ENCODE measurements around the gene CYSTM1. TPM values are rescaled to one million over a fixed set of nuclear protein-coding genes. Genes with fewer than 3 reads are reported as not detected.

Gene CYSTM1, protein sequence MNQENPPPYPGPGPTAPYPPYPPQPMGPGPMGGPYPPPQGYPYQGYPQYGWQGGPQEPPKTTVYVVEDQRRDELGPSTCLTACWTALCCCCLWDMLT
- 1 to 10 TPM; 5.0 to 6.3 TPM for total RNA-seq
- polyA plus RNA-seq: 10 to 100 TPM; 12.8 to 21.1 TPM

GRCh38 chr5:140174465-140175366, at the start of gene CYSTM1:
Gene CYSTM1 (plus strand): TSS chr5:140175188. CDS start chr5:140194466, 19,278 bp downstream.
- DNase-seq: peak; percentile 94 to 98 (median 97)
- Histone ChIP-seq H3K4me3 (ENCODE audit: low read length in 2 of 2) (peak within 1 kb of the TSS; percentile 74 to 77), H3K27me3 (ENCODE audit: insufficient read depth, low read length) (no peaks in the 10 kb centered on the region), H3K27ac (ENCODE audit: low read depth, low read length) (peak within 1 kb of the TSS; percentile 89), H3K9me3 (ENCODE audit: control insufficient read depth in 1 of 2, low read length in 2 of 2) (no peaks in the 10 kb centered on the region), H3K36me3 (ENCODE audit: insufficient read depth, low read length) (no peaks in the 10 kb centered on the region), H3K4me1 (ENCODE audit: insufficient read depth, low read length) (peaks cover 12% of the 10 kb centered on the region)
- Mint-ChIP-seq H3K4me1 (peaks cover 7 to 23% (median 11%) of the 10 kb centered on the region in 4 donors), H3K27me3 (no peaks in the 10 kb centered on the region), H3K4me3 (peak within 1 kb of the TSS; percentile 91 to 97 (median 93)), H3K27ac (peak within 1 kb of the TSS; percentile 92 to 99 (median 98)), H3K9me3 (no peaks in the 10 kb centered on the region), H3K36me3 (peaks cover 0 to 3% of the 10 kb centered on the region in 2 donors)
- ChIA-PET POLR2A (ENCODE audit: partially characterized antibody) (interaction anchor here (0.8 to 2.2 kb wide), 9 partner anchors 21 to 1836 kb away, joined by 3 to 20 read pairs (median 3); partner anchors contain the start of genes FAM53C, PFDN1 and PURA), CTCF (ENCODE audit: partially characterized antibody) (interaction anchor here (0.9 to 1.8 kb wide), 5 partner anchors 17 to 102 kb away, joined by 3 to 6 read pairs (median 3); no protein-coding TSS in a partner anchor)
- intact Hi-C loops (cut with micrococcal nuclease): loop anchor here (1.0 to 10.0 kb wide), 7 partner anchors 17 to 536 kb away; partner anchors contain the start of genes APBB3, PFDN1, PURA and SLC35A4

GRCh38 chr5:140125637-140126036, 49.4 kb upstream of the CYSTM1 start, which contains the start of gene IGIP:
Gene IGIP (plus strand): TSS chr5:140125937. CDS start chr5:140128477, 2,540 bp downstream.
- H3K4me3 Mint-ChIP-seq: no peak within 1 kb of the TSS
- intact Hi-C loops (cut with micrococcal nuclease): no loop called here
- H3K27ac Mint-ChIP-seq: no peak within 1 kb of the TSS
- no peaks in the 10 kb centered on the region for H3K27me3 ChIP-seq (ENCODE audit: insufficient read depth, low read length)
- CTCF ChIA-PET (ENCODE audit: partially characterized antibody): no interaction called here
- peaks cover 17% of the 10 kb centered on the region for H3K4me1 ChIP-seq (ENCODE audit: insufficient read depth, low read length)
- no peak within 1 kb of the TSS for H3K4me3 ChIP-seq (ENCODE audit: low read length in 2 of 2)
- POLR2A ChIA-PET (ENCODE audit: partially characterized antibody): no interaction called here
- no peak for DNase-seq
- no peak within 1 kb of the TSS for H3K27ac ChIP-seq (ENCODE audit: low read depth, low read length)
- H3K36me3 ChIP-seq (ENCODE audit: insufficient read depth, low read length): no peaks in the 10 kb centered on the region
- no peaks in the 10 kb centered on the region for H3K36me3 Mint-ChIP-seq
- H3K9me3 Mint-ChIP-seq: no peaks in the 10 kb centered on the region
- peaks cover 28 to 54% (median 39%) of the 10 kb centered on the region in 4 donors for H3K4me1 Mint-ChIP-seq
- H3K9me3 ChIP-seq (ENCODE audit: control insufficient read depth in 1 of 2, low read length in 2 of 2): no peaks in the 10 kb centered on the region
- H3K27me3 Mint-ChIP-seq: no peaks in the 10 kb centered on the region

DNA sequence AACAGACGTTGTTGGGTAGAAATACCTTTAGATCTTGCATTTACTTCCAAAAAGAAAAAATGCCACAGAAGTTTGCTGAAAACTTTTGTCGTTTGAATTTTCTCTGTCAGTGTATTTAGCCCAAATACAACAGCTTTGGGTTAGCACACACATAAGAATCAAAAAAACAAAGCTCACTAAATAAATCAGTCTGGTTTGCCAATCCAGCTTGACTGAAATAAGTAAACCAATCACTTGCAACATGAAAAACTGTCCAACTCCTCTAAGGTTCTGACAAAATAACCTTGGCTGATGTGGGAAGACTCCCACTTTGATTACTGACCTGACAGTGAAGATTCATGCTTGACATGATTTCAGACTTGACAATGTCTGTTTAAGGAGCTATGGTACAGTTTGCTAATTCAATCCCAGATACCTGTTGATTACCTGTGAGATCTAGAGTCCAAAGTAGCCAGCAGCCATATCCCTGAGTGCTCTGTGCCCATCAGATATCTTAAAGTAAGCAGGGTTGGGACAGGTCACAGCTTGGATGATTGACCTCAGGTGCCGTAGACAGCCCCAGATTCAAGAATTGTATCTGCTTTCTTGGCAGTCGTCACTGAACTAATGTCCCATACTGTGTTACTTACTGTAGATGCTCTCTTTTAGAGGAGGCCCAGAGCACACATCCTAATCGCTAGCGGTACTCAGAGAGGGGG, 48.5 kb upstream of the CYSTM1 start:
- H3K4me3 ChIP-seq (ENCODE audit: low read length in 2 of 2): no peak overlapping the region
- no peaks in the 10 kb centered on the region for H3K27me3 ChIP-seq (ENCODE audit: insufficient read depth, low read length)
- H3K27ac Mint-ChIP-seq: no peak overlapping the region
- DNase-seq: no peak
- no peaks in the 10 kb centered on the region for H3K36me3 Mint-ChIP-seq
- H3K4me1 ChIP-seq (ENCODE audit: insufficient read depth, low read length): peaks cover 21% of the 10 kb centered on the region
- CTCF ChIA-PET (ENCODE audit: partially characterized antibody): interaction anchor here (1.5 to 1.8 kb wide), 2 partner anchors 11 to 18 kb away, joined by 4 to 5 read pairs; no protein-coding TSS in a partner anchor
- H3K4me3 Mint-ChIP-seq: no peak overlapping the region
- H3K4me1 Mint-ChIP-seq: peaks cover 29 to 54% (median 43%) of the 10 kb centered on the region in 4 donors
- H3K9me3 Mint-ChIP-seq: no peaks in the 10 kb centered on the region
- no peaks in the 10 kb centered on the region for H3K9me3 ChIP-seq (ENCODE audit: control insufficient read depth in 1 of 2, low read length in 2 of 2)
- no peaks in the 10 kb centered on the region for H3K27me3 Mint-ChIP-seq
- intact Hi-C loops (cut with micrococcal nuclease): no loop called here
- H3K36me3 ChIP-seq (ENCODE audit: insufficient read depth, low read length): no peaks in the 10 kb centered on the region
- POLR2A ChIA-PET (ENCODE audit: partially characterized antibody): no interaction called here
- H3K27ac ChIP-seq (ENCODE audit: low read depth, low read length): no peak overlapping the region

- peaks cover 27 to 56% (median 42%) of the 10 kb centered on the region in 4 donors for H3K4me1 Mint-ChIP-seq
- no peaks in the 10 kb centered on the region for H3K27me3 Mint-ChIP-seq
- H3K4me3 ChIP-seq (ENCODE audit: low read length in 2 of 2): no peak overlapping the region
- H3K36me3 Mint-ChIP-seq: no peaks in the 10 kb centered on the region
- H3K4me3 Mint-ChIP-seq: no peak overlapping the region
- DNase-seq: no peak
- H3K27ac ChIP-seq (ENCODE audit: low read depth, low read length): no peak overlapping the region
- H3K27me3 ChIP-seq (ENCODE audit: insufficient read depth, low read length): no peaks in the 10 kb centered on the region
- ChIA-PET POLR2A (ENCODE audit: partially characterized antibody) (no interaction called here), CTCF (ENCODE audit: partially characterized antibody) (interaction anchor here (1.4 to 1.8 kb wide), 2 partner anchors 10 to 16 kb away, joined by 4 to 5 read pairs; no protein-coding TSS in a partner anchor)
- H3K9me3 ChIP-seq (ENCODE audit: control insufficient read depth in 1 of 2, low read length in 2 of 2): no peaks in the 10 kb centered on the region
- H3K4me1 ChIP-seq (ENCODE audit: insufficient read depth, low read length): peaks cover 21% of the 10 kb centered on the region
- H3K36me3 ChIP-seq (ENCODE audit: insufficient read depth, low read length): no peaks in the 10 kb centered on the region
- intact Hi-C loops (cut with micrococcal nuclease): no loop called here
- H3K9me3 Mint-ChIP-seq: no peaks in the 10 kb centered on the region
- no peak overlapping the region for H3K27ac Mint-ChIP-seq
These were observed 46.6 kb upstream of the CYSTM1 start for GRCh38 chr5:140128376-140128775.

GRCh38 chr5:140130949-140131733, 43.8 kb upstream of the CYSTM1 start:
- intact Hi-C loops (cut with micrococcal nuclease): no loop called here
- no peaks in the 10 kb centered on the region for H3K27me3 ChIP-seq (ENCODE audit: insufficient read depth, low read length)
- Mint-ChIP-seq H3K27me3 (no peaks in the 10 kb centered on the region), H3K4me3 (peak overlapping the region in 3 of 8 donors; percentile 1 to 54 (median 45)), H3K27ac (peak overlapping the region in 3 of 7 donors; percentile 18 to 53 (median 36)), H3K36me3 (no peaks in the 10 kb centered on the region), H3K9me3 (no peaks in the 10 kb centered on the region), H3K4me1 (peaks cover 27 to 52% (median 39%) of the 10 kb centered on the region in 4 donors)
- H3K36me3 ChIP-seq (ENCODE audit: insufficient read depth, low read length): no peaks in the 10 kb centered on the region
- H3K4me1 ChIP-seq (ENCODE audit: insufficient read depth, low read length): peaks cover 16% of the 10 kb centered on the region
- CTCF ChIA-PET (ENCODE audit: partially characterized antibody): interaction anchor here (0.7 to 4.5 kb wide), 4 partner anchors 10 to 58 kb away, joined by 5 to 20 read pairs (median 14); no protein-coding TSS in a partner anchor
- H3K27ac ChIP-seq (ENCODE audit: low read depth, low read length): no peak overlapping the region
- no peak overlapping the region for H3K4me3 ChIP-seq (ENCODE audit: low read length in 2 of 2)
- POLR2A ChIA-PET (ENCODE audit: partially characterized antibody): interaction anchor here (3.0 kb wide), 1 partner anchor 24 kb away, joined by 10 read pairs; no protein-coding TSS in a partner anchor
- no peaks in the 10 kb centered on the region for H3K9me3 ChIP-seq (ENCODE audit: control insufficient read depth in 1 of 2, low read length in 2 of 2)
- no peak for DNase-seq

DNA sequence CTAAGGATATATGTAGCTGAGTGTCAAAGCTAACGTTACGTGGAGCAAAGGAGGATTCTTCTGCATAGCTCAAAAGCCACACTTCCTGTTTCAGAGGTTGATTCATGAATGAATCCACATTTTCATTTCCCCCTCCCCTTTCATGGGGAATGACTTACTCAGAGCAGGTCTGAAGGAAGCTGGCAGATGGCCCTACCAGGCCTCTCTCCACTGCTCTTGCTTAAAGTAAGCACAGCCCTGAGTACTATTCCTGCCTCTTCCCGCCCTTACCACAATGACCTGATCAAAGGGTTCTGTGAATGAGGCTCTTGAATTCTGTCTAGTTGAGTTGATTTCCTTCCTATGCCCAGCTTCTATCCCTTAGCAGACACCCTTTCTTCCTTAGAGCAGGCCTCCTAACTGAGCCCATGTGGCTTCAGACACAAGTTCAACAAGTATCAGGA, 43.0 kb upstream of the CYSTM1 start:
- H3K9me3 ChIP-seq (ENCODE audit: control insufficient read depth in 1 of 2, low read length in 2 of 2): no peaks in the 10 kb centered on the region
- H3K4me1 ChIP-seq (ENCODE audit: insufficient read depth, low read length): peaks cover 16% of the 10 kb centered on the region
- H3K27me3 ChIP-seq (ENCODE audit: insufficient read depth, low read length): no peaks in the 10 kb centered on the region
- H3K36me3 Mint-ChIP-seq: no peaks in the 10 kb centered on the region
- H3K36me3 ChIP-seq (ENCODE audit: insufficient read depth, low read length): no peaks in the 10 kb centered on the region
- H3K9me3 Mint-ChIP-seq: no peaks in the 10 kb centered on the region
- H3K27ac ChIP-seq (ENCODE audit: low read depth, low read length): no peak overlapping the region
- intact Hi-C loops (cut with micrococcal nuclease): loop anchor here (1.0 kb wide), 1 partner anchor 12 kb away; no protein-coding TSS in a partner anchor
- H3K4me3 ChIP-seq (ENCODE audit: low read length in 2 of 2): no peak overlapping the region
- ChIA-PET CTCF (ENCODE audit: partially characterized antibody) (interaction anchor here (0.6 to 4.5 kb wide), 5 partner anchors 10 to 1682 kb away, joined by 3 to 20 read pairs (median 11); no protein-coding TSS in a partner anchor), POLR2A (ENCODE audit: partially characterized antibody) (interaction anchor here (2.3 to 3.0 kb wide), 2 partner anchors 17 to 25 kb away, joined by 7 to 10 read pairs; partner anchors contain the start of gene PURA)
- DNase-seq: peak in 1 of 5 donors; percentile 11
- no peaks in the 10 kb centered on the region for H3K27me3 Mint-ChIP-seq
- H3K4me3 Mint-ChIP-seq: peak overlapping the region in 5 of 8 donors; percentile 5 to 54 (median 25)
- peak overlapping the region in 4 of 7 donors; percentile 32 to 37 (median 36) for H3K27ac Mint-ChIP-seq
- H3K4me1 Mint-ChIP-seq: peaks cover 25 to 49% (median 35%) of the 10 kb centered on the region in 4 donors

Measured in CD4-positive, alpha-beta memory T cell (primary cell).